NCI-H187 (cell line): ENCODE results near the gene PERCC1.
"Not testable (repeated sequence)": the region's sequence is repeated elsewhere in the genome, so short reads cannot be mapped to it uniquely, and the experiment has no call there.

Source experiments
- DNase-seq, 2 experiments: peaks; one replicate each; lab custom pipeline; 2025; lab: John Stamatoyannopoulos, UW

PERCC1 gene

GRCh38 chr16:1469693-1470201, 38.9 kb downstream of the PERCC1 start:
- DNase-seq = no peak

GRCh38 chr16:1470481-1471251, 39.8 kb downstream of the PERCC1 start:
- DNase-seq = no peak

GRCh38 chr16:1471569-1472194, 40.8 kb downstream of the PERCC1 start:
- DNase-seq = no peak

GRCh38 chr16:1472974-1473373, 42.1 kb downstream of the PERCC1 start:
- DNase-seq = no peak

- no peak for DNase-seq
Observed at GRCh38 chr16:1474082-1474795, 43.4 kb downstream of the PERCC1 start.

DNA sequence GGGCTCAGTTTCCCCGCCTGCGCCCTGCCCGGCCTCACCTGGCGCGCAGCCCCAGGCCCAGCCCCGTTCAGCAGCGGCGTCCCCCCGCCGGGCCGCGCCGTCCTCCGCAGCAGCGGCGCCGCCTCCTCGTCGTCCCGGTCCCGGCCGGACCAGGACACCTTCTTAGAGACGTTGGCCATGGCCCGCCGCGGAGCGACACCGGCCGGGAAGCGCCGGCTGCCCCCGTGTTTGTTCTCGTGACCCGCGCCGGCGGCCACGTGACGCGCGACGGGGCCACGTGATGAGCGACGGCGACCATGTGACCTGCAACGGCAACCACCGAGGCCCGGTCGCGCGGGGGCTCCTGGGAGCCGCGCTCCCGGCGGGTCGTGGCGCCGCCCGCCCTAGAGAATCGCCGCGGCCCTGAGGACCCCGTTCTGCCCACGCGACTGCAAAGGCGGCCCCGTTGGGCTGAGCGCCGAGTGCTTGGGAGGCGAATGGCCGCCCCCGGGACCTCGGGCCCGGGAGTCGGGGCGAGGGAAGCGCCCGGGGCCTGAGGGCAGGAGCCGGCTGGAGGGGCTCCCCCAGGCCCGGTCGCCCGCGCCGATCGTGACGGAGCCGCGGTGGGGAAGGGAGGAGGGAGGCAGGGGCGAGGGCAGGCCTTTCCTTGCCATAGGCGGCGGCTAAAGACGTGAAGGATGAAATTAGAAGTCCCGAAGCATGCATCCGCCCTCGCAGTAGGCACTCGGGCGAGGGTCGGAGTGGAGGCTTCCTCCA, 44.1 kb downstream of the PERCC1 start, which contains the start of gene CLCN7:
Gene CLCN7 (minus strand): TSS at position 233 of the 756 bp plus-strand sequence. CDS start 54 bp downstream, at position 179.
- DNase-seq = peak; percentile 79 to 86

DNA sequence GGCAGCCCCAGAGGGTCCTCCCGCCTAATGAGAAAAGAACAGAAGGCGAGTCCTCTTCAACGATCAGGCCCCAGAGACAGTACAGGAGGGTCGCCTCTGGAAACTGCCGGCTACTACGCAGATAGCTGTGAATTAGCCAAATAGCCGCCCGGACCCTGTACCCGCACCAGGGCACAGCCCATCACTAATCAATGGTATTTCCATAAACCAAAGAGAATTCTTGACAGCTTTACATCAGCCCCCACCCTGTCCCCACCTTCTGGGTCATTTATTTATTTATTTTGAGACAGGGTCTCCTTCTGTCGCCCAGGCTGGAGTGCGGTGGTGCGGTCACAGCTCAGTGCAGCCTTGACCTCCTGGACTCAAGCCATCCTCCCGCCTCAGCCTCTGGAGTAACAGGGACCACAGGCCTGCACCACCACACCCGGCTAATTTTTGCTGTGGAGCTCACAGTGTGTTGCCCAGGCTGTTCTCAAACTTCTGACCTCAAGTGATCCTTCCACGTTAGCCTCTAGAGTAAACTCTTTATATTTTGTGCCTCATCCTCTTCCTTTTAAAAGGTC, 44.8 kb downstream of the PERCC1 start:
- no peak for DNase-seq

GRCh38 chr16:1477033-1477432, 46.2 kb downstream of the PERCC1 start:
- DNase-seq = no peak

DNA sequence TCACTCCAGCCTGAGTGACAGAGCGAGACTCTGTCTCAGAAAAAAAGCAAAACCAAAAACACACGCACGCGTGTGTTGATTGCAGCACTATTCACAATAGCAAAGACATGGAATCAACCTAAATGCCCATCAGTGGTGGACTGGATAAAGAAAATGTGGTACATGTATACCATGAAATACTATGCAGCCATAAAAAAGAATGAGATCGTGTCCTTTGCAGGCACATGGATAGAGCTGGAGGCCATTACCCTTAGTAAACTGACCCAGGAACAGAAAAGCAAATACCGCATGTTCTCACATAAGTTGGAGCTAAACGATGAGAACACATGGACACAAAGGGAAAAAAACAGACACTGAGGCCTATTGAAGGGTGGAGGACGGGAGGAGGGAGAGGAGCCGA, 48.1 kb downstream of the PERCC1 start:
- not testable (repeated sequence) for DNase-seq

DNA sequence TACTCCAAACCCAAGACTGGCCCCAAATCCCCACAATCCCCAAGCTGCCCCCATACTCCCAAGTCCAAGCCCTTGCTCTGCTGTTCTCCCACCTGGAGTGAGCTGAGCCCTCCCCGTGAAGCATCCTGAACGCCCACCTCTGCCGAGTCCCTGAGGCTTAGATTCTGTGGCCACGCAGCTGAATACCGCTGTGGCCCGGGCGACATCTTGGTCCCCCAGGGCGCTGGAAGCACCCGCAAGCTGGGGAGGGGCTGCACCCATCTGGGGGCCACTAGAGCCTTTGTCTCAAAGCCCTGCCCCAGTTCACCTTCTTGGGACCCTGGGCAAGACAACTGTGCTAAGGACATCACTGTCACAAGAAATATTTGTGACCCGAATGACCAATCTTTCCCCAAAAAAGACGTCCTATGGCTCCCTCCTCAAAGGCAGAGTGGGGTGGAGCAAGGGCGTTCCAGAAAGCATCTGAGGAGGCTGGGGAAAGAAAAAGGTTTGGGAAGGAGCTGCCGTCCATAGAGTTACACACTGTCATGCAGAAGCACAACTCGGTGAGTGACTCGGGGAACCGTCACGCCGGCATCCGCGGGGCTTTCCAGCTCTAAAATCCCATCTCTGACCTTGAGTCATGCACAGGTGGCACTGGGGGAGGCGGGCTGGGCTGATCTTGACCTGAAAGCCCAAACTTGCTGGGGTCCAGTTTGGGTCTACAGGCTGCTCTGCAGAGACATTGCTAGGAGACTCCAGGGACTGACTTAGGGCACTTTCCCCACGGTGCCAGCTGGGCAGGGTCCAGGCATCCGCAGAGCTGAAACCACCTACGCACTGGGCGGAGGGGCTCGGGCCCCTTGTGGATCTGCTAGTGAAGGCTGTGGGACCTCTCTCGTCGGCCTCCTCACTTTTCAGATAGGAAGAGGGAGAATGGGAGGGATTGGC, 51.3 kb downstream of the PERCC1 start:
- no peak for DNase-seq
